ENCODE data around the gene KIF1C. TPM values are rescaled to one million over a fixed set of nuclear protein-coding genes. Genes with fewer than 3 reads are reported as not detected.
"Not testable (repeated sequence)": the region's sequence is repeated elsewhere in the genome, so short reads cannot be mapped to it uniquely, and the experiment has no call there.

KIF1C gene
- total RNA-seq, 1 donor from 2014 or later, result 68.4 TPM

DNA sequence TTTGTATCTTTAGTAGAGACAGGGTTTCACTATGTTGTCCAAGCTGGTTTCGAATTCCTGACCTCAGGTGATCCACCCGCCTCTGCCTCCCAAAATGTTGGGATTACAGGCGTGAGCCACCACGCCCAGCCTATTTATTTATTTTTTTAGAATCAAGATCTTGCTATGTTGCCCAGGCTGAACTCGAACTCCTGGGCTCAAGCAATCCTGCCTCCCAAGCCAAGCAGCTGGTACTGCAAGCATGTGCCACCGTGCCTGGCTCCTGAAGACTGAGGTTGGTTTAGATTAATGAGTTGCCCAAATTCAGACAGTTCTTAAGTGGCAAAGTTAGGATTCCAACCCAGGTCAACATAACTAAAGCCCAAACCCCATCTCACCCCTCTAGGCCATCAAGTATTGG is 29.5 kb downstream of the KIF1C start:
- Mint-ChIP-seq H3K36me3 (ENCODE audit: low read depth) (peaks cover 23% of the 10 kb centered on the region), H3K4me1 (ENCODE audit: low read depth) (peaks cover 26% of the 10 kb centered on the region), H3K27ac (no peak overlapping the region), H3K9me3 (no peaks in the 10 kb centered on the region), H3K27me3 (ENCODE audit: insufficient read depth) (no peaks in the 10 kb centered on the region), H3K4me3 (no peak overlapping the region)
- no peak for DNase-seq (ENCODE audit: low spot score)
- intact Hi-C loops (cut with micrococcal nuclease), result no loop called here

DNA sequence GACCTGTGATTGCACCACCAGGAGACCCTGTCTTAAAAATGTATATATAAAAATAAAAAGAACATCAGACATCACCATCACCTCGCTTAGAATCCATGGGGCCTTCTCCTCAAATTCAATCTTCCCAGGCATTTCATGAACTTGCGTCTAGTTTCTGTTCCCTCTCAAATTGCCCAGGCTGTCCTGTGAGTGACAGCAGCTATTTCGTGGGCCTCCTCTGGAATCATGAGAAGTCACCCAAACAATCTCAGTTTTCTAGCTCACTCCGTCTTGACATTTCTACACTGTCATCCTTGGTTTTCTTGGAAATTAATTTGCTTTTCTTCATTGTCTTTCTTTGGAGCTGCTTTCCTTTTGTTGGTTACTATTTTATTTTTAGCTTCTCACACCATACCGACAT is 30.2 kb downstream of the KIF1C start:
- H3K4me3 Mint-ChIP-seq, result no peak overlapping the region
- DNase-seq (ENCODE audit: low spot score), result no peak
- H3K27ac Mint-ChIP-seq, result no peak overlapping the region
- peaks cover 19% of the 10 kb centered on the region for H3K36me3 Mint-ChIP-seq (ENCODE audit: low read depth)
- no peaks in the 10 kb centered on the region for H3K9me3 Mint-ChIP-seq
- no peaks in the 10 kb centered on the region for H3K27me3 Mint-ChIP-seq (ENCODE audit: insufficient read depth)
- intact Hi-C loops (cut with micrococcal nuclease), result no loop called here
- H3K4me1 Mint-ChIP-seq (ENCODE audit: low read depth), result peaks cover 26% of the 10 kb centered on the region

DNA sequence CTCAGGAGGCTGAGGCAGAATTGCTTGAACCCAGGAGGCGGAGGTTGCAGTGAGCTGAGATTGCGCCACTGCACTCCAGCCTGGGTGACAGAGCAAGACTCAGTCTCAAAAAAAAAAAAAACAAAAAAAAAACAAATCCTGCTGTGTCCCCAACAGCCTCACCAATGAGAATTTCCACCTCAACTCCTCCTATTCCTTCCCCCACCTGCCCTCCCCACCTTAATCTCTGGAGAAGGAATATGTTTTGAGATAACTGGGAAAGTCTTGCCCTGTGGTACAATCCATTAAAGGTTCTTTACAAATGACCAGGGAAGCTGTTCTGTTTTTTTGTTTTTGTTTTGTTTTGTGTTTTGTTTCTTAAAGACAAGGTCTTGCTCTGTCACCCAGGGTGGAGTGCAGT is 32.4 kb downstream of the KIF1C start:
- Mint-ChIP-seq H3K27ac (peak overlapping the region; percentile 95), H3K4me1 (ENCODE audit: low read depth) (peaks cover 19% of the 10 kb centered on the region), H3K4me3 (peak overlapping the region; percentile 86)
- not testable (repeated sequence) for H3K27me3 Mint-ChIP-seq (ENCODE audit: insufficient read depth); H3K36me3 Mint-ChIP-seq (ENCODE audit: low read depth); H3K9me3 Mint-ChIP-seq; DNase-seq (ENCODE audit: low spot score)
- intact Hi-C loops (cut with micrococcal nuclease), result loop anchor here (2.0 to 10.0 kb wide), 4 partner anchors 17 to 85 kb away; partner anchors contain the start of genes CAMTA2, USP6, ZFP3 and ZNF232

DNA sequence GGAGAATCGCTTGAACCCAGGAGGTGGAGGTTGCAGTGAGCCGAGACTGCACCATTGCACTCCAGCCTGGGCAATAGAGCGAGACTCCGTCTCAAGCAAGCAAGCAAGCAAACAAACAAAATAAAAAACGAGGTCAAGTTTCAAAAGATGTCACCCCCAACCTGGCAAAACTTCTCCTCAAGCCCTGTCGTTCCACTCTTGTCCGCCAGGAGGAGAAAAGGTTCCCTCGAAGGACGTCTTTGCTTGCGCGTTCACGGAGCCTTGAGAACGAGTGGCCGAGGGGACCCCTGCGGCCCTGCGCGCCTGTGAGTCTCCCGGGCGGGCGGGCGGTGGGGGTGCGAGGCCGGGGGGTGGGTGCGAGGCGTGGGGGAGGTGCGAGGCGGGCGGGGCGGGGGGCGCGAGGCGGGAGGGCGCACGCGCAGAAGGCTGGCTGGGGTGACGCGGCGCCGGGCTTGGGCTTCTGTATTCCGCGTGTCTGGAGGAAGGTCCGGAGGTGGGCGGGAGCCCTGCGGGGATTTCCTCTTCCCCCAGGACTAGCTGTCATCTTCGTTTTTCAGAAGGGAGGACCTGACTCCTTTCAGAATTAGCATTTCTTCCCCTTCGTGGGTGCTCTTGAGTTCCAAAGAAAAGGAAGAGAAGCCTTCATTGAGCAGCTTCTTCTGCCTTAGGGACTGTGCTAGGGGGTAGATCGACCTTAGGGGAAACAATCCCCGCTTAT is 33.8 kb downstream of the KIF1C start:
- no peaks in the 10 kb centered on the region for H3K9me3 Mint-ChIP-seq
- peak overlapping the region; percentile 95 for H3K27ac Mint-ChIP-seq
- DNase-seq (ENCODE audit: low spot score), result peak; percentile 73
- intact Hi-C loops (cut with micrococcal nuclease), result loop anchor here (1.0 to 10.0 kb wide), 10 partner anchors 11 to 122 kb away; partner anchors contain the start of genes CAMTA2, INCA1, KIF1C and RNF167
- peak overlapping the region; percentile 86 for H3K4me3 Mint-ChIP-seq
- H3K27me3 Mint-ChIP-seq (ENCODE audit: insufficient read depth), result peaks cover 7% of the 10 kb centered on the region
- H3K4me1 Mint-ChIP-seq (ENCODE audit: low read depth), result peaks cover 19% of the 10 kb centered on the region
- peaks cover 5% of the 10 kb centered on the region for H3K36me3 Mint-ChIP-seq (ENCODE audit: low read depth)

DNA sequence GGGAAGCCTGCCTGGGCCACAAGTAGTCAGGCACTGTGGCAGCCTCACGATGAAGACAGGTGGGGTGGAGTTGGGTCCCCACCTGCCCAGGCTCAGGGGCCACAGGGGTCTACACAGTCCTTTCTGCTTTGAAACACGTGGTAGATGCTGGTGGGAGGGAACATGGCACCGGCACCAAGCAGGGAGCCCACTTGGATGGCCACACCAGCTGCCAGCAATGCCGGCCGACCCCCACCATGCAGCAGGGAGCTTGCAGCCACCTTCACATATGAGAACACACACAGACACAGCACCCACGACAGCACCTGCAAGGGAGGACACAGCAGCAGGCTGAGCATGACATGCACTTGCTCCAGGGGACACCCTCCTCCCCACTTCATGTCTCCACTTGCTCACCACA is 35.1 kb downstream of the KIF1C start:
- H3K9me3 Mint-ChIP-seq, result no peaks in the 10 kb centered on the region
- intact Hi-C loops (cut with micrococcal nuclease), result loop anchor here (5.0 to 10.0 kb wide), 2 partner anchors 44 to 82 kb away; partner anchors contain the start of genes USP6, ZFP3 and ZNF232

DNA sequence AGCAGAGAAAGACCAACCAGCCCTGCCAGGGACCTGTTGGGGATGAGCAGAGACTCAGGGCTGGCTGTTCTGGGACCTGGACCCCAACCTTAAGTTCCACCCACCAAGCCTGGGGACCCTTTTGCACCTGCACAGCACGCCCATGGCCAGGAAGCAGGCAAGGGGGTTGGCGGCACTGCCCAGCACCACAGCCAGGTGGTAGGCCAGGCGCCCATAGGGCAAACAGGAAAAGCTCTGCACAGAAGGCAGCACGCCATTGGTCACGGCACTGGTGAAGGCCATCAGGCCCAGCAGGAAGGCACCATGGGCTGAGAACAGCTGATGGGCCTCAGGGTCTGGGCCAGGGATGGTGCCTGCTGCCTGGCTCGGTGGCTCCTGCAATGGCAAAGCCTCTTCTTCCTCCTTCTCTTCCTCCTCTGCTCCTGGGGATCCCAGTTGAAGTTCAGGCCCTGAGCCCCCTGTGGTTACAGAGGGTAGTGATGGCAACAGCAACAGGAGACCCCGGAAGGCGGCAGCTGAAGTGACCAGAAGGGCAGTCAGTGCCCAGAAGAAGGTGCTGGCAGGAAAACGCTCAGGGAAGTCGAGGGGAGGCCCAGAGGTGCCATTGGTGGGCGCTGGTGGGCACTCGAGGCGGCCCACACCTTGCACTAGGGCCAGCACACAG is 35.7 kb downstream of the KIF1C start:
- Mint-ChIP-seq H3K4me3 (no peak overlapping the region), H3K27ac (no peak overlapping the region), H3K9me3 (no peaks in the 10 kb centered on the region), H3K36me3 (ENCODE audit: low read depth) (peaks cover 2% of the 10 kb centered on the region), H3K4me1 (ENCODE audit: low read depth) (peaks cover 19% of the 10 kb centered on the region), H3K27me3 (ENCODE audit: insufficient read depth) (peaks cover 7% of the 10 kb centered on the region)
- DNase-seq (ENCODE audit: low spot score), result no peak
- intact Hi-C loops (cut with micrococcal nuclease), result loop anchor here (5.0 to 10.0 kb wide), 2 partner anchors 44 to 81 kb away; partner anchors contain the start of genes USP6, ZFP3 and ZNF232

More for the DNA sequence above, 35.1 kb downstream of the KIF1C start:
- peaks cover 19% of the 10 kb centered on the region for H3K4me1 Mint-ChIP-seq (ENCODE audit: low read depth)
- H3K27me3 Mint-ChIP-seq (ENCODE audit: insufficient read depth), result peaks cover 7% of the 10 kb centered on the region
- H3K4me3 Mint-ChIP-seq, result no peak overlapping the region
- no peak for DNase-seq (ENCODE audit: low spot score)
- H3K27ac Mint-ChIP-seq, result no peak overlapping the region
- peaks cover 4% of the 10 kb centered on the region for H3K36me3 Mint-ChIP-seq (ENCODE audit: low read depth)

DNA sequence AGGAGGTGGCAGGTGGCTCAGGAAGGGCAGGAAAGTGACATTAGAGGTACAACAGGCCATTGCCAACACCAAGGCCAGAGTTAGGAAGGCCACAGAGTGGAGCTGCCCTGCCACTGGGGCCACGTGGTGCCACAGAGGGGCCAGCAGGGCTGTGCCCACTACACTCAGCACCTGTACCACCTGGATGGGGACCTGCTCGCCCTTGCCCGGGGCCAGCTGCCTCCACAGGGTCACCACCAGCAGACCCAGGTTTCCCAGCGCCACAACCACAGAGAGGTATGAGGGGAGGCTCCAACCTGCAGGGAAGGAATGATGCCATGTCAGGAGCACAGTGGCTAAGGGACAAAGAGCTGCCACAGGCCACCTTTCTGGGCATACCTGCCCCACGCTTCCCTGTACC is 36.3 kb downstream of the KIF1C start:
- DNase-seq (ENCODE audit: low spot score), result no peak
- intact Hi-C loops (cut with micrococcal nuclease), result loop anchor here (5.0 to 10.0 kb wide), 2 partner anchors 43 to 81 kb away; partner anchors contain the start of genes USP6, ZFP3 and ZNF232
- Mint-ChIP-seq H3K27ac (no peak overlapping the region), H3K36me3 (ENCODE audit: low read depth) (peaks cover 2% of the 10 kb centered on the region), H3K9me3 (no peaks in the 10 kb centered on the region), H3K27me3 (ENCODE audit: insufficient read depth) (peaks cover 7% of the 10 kb centered on the region), H3K4me1 (ENCODE audit: low read depth) (peaks cover 19% of the 10 kb centered on the region), H3K4me3 (no peak overlapping the region)

DNA sequence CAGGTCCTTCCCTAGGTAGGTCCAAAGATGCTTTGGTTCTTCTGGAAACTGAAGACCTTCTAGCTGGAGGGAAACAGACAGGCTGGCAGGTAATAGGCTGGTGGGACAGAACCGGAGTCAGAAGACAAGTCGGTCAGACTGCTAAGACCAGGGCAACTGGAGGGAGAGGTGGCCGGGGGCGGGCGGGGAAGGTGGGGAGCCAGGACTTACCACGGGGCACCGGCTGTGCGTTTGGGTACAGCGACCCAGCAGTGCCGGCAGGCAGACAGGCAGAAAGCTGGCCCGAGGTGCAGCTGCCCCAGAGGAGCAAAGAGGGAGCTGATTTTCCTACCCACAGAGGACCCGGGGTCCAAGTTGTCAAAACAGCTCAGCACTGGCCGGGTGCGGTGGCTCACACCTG is 36.9 kb downstream of the KIF1C start:
- Mint-ChIP-seq H3K27me3 (ENCODE audit: insufficient read depth) (peaks cover 7% of the 10 kb centered on the region), H3K4me1 (ENCODE audit: low read depth) (peaks cover 19% of the 10 kb centered on the region), H3K27ac (peak overlapping the region; percentile 9), H3K36me3 (ENCODE audit: low read depth) (peaks cover 3% of the 10 kb centered on the region), H3K9me3 (no peaks in the 10 kb centered on the region), H3K4me3 (no peak overlapping the region)
- no peak for DNase-seq (ENCODE audit: low spot score)
- intact Hi-C loops (cut with micrococcal nuclease), result loop anchor here (5.0 to 10.0 kb wide), 2 partner anchors 43 to 80 kb away; partner anchors contain the start of genes USP6, ZFP3 and ZNF232

DNA sequence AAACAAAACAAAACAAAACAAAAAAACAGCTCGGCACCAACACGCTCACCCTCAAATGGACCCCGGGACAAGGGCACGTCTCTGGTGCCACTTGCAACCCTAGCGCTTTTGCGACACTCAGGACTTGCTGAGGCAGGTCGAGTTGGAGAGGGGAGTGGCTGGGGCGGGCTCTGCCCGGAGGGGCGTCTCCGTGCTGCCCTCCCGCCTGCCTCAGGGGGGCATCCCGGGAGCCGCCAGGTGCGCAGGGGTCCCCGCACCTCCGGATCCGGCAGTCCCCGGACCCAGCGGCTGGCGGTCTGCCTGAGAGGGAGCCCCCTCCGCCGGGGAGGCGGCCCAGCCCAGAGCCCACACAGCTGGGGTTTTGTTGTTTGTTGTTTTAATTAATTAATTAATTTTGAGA is 37.6 kb downstream of the KIF1C start, which contains the start of gene SLC52A1:
SLC52A1 (minus strand) TSS at position 112 of the 400 bp plus-strand sequence. CDS start 820 bp downstream, outside the sequence.
- no peak for DNase-seq (ENCODE audit: low spot score)
- Mint-ChIP-seq H3K27ac (peak within 1 kb of the TSS; percentile 9), H3K36me3 (ENCODE audit: low read depth) (peaks cover 5% of the 10 kb centered on the region), H3K4me1 (ENCODE audit: low read depth) (peaks cover 15% of the 10 kb centered on the region), H3K4me3 (no peak within 1 kb of the TSS), H3K9me3 (no peaks in the 10 kb centered on the region), H3K27me3 (ENCODE audit: insufficient read depth) (peaks cover 7% of the 10 kb centered on the region)
- intact Hi-C loops (cut with micrococcal nuclease), result loop anchor here (10.0 kb wide), 1 partner anchor 79 kb away; the partner anchor contains the start of genes USP6 and ZNF232

DNA sequence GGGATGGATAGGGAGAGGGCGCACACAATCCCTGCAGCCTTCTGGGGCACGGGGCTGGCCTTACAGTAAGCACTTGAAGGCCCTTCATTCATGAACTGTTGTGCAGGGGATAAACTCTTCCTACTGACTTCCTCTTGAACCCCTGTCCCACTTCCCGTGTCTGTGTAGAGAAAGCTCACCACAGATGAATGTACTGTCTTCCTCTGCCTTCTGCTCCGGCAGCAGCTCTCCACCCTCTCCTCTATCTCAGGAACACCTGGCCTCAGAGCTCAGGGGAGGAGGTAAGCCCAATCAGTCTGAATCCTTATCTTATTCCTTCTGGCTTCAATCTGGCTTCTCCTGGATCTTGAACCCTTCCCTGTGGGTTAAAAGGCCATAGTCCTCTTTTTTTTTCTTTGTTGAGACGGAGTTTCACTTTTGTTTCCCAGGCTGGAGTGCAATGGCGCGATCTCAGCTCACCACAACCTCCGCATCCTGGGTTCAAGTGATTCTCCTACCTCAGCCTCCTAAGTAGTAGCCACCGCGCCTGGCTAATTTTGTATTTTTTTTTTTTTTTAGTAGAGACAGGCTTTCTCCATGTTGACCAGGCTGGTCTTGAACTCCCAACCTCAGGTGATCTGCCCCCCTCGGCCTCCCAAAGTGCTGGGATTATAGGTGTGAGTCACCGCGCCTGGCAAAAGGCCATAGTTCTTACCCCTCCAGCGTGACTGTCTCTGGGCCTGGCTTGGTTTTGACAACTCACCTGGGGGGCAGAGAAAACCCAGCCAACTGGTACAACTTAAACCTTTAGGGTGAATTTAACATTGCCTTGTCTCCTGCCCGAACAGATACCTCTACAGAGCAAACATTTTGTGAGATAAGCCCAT is 44.6 kb downstream of the KIF1C start:
- peaks cover 20% of the 10 kb centered on the region for H3K36me3 Mint-ChIP-seq (ENCODE audit: low read depth)
- peak overlapping the region; percentile 83 for H3K4me3 Mint-ChIP-seq
- peak overlapping the region; percentile 92 for H3K27ac Mint-ChIP-seq
- H3K9me3 Mint-ChIP-seq, result no peaks in the 10 kb centered on the region
- H3K27me3 Mint-ChIP-seq (ENCODE audit: insufficient read depth), result no peaks in the 10 kb centered on the region
- H3K4me1 Mint-ChIP-seq (ENCODE audit: low read depth), result peaks cover 38% of the 10 kb centered on the region
- intact Hi-C loops (cut with micrococcal nuclease), result loop anchor here (1.0 kb wide), 1 partner anchor 11 kb away; no protein-coding TSS in a partner anchor
- peak; percentile 28 for DNase-seq (ENCODE audit: low spot score)

DNA sequence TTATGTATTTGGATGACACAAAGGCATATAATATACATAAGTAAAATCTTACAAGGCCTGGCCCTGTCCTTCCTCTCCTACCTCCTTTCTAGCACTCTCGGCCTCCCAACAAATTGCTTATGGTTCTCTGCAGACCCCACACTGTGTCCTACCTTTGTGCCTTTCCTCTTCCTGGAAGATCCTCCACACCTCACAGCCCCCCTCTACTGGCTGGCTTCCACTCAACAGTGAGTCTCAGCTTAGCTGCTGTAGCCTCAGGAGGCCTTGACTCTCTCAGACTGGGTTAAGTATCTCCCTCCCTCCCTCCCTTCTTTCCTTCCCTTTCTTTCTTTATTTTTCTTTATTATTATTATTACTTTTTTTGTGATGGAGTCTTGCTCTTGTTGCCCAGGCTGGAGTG is 45.8 kb downstream of the KIF1C start:
- intact Hi-C loops (cut with micrococcal nuclease), result no loop called here
- DNase-seq (ENCODE audit: low spot score), result no peak
- peaks cover 44% of the 10 kb centered on the region for H3K4me1 Mint-ChIP-seq (ENCODE audit: low read depth)
- H3K27me3 Mint-ChIP-seq (ENCODE audit: insufficient read depth), result no peaks in the 10 kb centered on the region
- no peaks in the 10 kb centered on the region for H3K9me3 Mint-ChIP-seq
- peak overlapping the region; percentile 83 for H3K4me3 Mint-ChIP-seq
- H3K27ac Mint-ChIP-seq, result peak overlapping the region; percentile 82
- H3K36me3 Mint-ChIP-seq (ENCODE audit: low read depth), result peaks cover 22% of the 10 kb centered on the region

DNA sequence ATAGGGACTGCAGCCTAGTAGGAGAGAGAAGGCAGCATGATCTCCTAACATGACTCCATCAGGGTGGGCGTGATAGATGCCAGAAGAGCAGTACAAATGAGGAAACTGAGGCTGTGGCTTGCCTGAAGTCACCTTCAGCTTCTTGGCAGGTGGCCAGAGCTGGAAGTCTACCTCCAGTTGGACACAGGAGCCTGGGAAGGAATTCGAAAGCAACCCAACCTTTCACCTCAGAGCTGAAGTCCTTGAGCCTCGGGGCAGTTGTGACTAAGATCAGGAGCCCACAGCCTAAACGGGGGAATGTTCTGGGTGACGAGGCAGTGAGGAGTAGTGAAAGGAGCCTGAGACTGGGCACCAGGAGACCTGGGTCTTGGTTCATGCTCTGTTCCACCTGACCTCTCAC is 46.9 kb downstream of the KIF1C start:
- Mint-ChIP-seq H3K27me3 (ENCODE audit: insufficient read depth) (no peaks in the 10 kb centered on the region), H3K27ac (peak overlapping the region; percentile 8), H3K4me1 (ENCODE audit: low read depth) (peaks cover 49% of the 10 kb centered on the region), H3K9me3 (no peaks in the 10 kb centered on the region), H3K36me3 (ENCODE audit: low read depth) (peaks cover 24% of the 10 kb centered on the region), H3K4me3 (no peak overlapping the region)
- no peak for DNase-seq (ENCODE audit: low spot score)
- intact Hi-C loops (cut with micrococcal nuclease), result loop anchor here (5.0 kb wide), 1 partner anchor 137 kb away; no protein-coding TSS in a partner anchor
